HG03280 (cell line): ENCODE results near the gene N4BP2L2.

Experiments used
- ATAC-seq: cut with Tn5 transposase; IDR thresholded peaks from one replicate; pipeline ENCODE4 v1.9.1; 2021; ENCODE audit warnings: mild to moderate bottlenecking, moderate library complexity; ENCODE audit not compliant: unreplicated experiment

N4BP2L2 gene

GRCh38 chr13:32384702-32385101, 153.9 kb downstream of the N4BP2L2 start:
- no peak for ATAC-seq

- no peak for ATAC-seq
Measured at GRCh38 chr13:32383836-32384618, 154.6 kb downstream of the N4BP2L2 start.
